Measurements from ENCODE around the gene G0S2.

G0S2 gene

DNA sequence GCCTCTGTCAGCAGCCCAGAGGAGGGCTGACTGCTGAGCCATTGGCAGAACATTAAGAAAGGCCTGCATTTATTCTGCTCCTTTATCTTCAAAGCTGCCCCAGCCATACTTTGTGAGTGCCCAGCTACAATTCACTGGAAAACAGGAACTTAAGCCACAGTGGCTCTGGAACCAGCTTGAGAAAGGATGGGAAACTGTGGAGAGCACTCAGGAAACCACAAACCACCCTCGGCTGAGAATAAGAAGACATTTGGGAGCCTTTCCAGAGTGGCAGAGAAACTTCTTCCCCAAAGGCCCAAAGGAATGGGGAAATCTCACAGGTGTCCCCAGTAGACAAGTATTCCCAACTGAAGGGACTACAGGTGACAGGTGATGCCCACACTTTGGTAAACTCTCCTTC is 24.8 kb upstream of the G0S2 start:
- TF ChIP-seq, protein P1, sequence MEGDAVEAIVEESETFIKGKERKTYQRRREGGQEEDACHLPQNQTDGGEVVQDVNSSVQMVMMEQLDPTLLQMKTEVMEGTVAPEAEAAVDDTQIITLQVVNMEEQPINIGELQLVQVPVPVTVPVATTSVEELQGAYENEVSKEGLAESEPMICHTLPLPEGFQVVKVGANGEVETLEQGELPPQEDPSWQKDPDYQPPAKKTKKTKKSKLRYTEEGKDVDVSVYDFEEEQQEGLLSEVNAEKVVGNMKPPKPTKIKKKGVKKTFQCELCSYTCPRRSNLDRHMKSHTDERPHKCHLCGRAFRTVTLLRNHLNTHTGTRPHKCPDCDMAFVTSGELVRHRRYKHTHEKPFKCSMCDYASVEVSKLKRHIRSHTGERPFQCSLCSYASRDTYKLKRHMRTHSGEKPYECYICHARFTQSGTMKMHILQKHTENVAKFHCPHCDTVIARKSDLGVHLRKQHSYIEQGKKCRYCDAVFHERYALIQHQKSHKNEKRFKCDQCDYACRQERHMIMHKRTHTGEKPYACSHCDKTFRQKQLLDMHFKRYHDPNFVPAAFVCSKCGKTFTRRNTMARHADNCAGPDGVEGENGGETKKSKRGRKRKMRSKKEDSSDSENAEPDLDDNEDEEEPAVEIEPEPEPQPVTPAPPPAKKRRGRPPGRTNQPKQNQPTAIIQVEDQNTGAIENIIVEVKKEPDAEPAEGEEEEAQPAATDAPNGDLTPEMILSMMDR (conservative IDR thresholded peaks at IDR 0.05) = no peak
- H3K27ac ChIP-seq = no peak overlapping the region

DNA sequence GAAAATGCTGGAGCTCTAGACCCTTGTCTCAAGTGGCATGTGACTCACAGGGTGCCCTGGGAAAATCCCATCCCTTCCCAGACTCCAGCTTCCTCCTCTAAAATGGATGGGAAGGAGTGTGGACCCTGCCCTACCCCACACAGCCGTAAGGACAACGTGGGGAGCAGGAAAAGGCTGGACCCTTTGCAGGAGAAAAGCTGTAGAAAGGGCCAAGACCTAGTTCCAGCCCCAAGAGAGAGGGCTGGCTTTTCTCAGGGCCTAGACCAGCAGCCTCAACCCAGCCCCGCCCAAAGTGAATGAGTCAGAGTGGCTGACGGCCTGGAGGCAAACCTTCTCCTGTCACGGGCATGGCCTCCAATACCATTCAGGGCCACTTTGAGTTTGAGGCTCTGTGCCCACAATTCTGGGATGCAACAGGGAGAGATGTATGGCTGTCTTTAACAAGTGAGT is 24.0 kb upstream of the G0S2 start:
- TF ChIP-seq, protein P1 (conservative IDR thresholded peaks at IDR 0.05) = no peak
- H3K27ac ChIP-seq = no peak overlapping the region

DNA sequence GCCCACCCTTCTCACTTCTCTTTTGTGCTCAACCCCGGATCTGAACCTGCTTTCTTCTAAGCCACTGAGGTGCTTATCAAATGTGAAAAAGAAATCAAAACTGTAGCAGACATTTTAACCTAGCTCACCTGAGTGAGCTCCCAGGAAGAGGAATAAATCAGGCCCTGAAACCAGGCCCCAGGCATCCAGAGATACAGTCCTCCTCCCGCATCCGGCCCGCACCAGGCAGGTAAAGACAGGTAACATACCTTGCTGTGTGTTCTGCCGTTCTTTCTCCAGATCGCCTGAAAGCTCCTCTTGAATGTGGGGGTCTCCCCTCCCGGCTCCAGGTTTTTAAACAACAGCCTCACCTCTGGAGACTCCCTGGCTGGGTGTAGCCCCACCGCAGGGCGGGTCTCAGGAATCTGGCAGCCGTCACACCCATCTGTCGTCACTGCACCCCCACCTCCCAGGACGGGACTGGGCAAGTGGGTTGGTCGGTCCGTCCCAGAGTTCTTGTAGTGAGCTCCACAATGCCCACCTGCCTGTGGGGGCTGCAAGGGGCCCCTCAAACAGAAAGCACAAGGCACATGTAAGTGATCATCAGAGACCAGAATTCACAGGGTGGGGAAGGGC is 23.0 kb upstream of the G0S2 start, which contains the start of gene LAMB3:
Gene LAMB3, minus strand, starts transcription at position 305 of the 615 bp plus-strand sequence. CDS start 1,481 bp downstream, outside the sequence.
- peak within 1 kb of the TSS; percentile 69 for H3K27ac ChIP-seq

DNA sequence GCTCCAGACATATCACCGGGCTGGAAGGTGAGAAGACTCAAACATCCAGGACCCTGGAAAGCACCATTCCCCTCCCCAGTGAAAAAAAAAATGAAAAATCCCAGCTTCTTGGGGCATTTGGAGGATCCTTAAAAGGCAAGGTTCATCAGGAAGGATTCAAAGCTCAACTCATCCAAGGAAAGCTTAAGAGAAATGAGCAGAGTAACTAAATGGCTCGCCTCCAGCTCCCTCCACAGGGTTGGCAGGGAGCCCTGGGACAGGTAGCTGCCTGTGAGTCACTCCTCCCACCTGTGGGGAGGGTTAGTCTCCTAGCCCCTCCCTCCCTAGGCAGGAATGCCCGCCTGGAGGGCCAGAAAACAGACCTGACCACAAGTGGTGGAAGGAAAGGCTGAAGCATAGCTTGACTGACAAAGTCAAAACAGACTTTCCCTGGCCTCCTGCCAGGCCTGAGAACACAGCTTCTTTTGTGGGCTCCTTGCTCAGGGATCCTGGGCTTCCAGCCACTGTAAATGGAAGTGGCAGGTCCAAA is 22.3 kb upstream of the G0S2 start:
- TF ChIP-seq, protein P1 (conservative IDR thresholded peaks at IDR 0.05) = no peak
- peak overlapping the region; percentile 69 for H3K27ac ChIP-seq

More for the DNA sequence above, 23.0 kb upstream of the G0S2 start, which contains the start of gene LAMB3:
- TF ChIP-seq, protein P1 (conservative IDR thresholded peaks at IDR 0.05) = no peak

DNA sequence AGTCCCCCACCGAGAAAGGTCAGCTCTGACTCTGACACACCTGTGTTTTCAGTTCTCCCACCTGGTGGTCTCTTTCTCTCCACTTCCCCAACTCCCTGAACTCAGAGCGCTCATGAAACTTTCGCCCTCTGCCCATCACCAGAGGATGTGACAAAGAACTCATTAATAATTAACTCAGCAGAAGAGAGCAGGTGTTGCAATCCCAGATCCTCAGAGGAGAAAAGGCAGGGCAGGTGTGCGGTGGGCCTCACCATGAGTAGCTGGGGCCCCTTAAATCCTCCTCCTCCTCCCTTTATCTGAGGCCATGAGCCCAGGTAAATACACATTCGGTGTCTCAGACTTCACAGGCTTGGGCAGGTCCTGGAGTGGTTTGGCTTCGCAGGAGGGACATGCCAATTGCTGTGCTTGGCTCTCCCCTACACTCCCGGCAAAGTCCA is 21.3 kb upstream of the G0S2 start:
- TF ChIP-seq, protein P1 (conservative IDR thresholded peaks at IDR 0.05) = no peak
- H3K27ac ChIP-seq = peak overlapping the region; percentile 69

DNA sequence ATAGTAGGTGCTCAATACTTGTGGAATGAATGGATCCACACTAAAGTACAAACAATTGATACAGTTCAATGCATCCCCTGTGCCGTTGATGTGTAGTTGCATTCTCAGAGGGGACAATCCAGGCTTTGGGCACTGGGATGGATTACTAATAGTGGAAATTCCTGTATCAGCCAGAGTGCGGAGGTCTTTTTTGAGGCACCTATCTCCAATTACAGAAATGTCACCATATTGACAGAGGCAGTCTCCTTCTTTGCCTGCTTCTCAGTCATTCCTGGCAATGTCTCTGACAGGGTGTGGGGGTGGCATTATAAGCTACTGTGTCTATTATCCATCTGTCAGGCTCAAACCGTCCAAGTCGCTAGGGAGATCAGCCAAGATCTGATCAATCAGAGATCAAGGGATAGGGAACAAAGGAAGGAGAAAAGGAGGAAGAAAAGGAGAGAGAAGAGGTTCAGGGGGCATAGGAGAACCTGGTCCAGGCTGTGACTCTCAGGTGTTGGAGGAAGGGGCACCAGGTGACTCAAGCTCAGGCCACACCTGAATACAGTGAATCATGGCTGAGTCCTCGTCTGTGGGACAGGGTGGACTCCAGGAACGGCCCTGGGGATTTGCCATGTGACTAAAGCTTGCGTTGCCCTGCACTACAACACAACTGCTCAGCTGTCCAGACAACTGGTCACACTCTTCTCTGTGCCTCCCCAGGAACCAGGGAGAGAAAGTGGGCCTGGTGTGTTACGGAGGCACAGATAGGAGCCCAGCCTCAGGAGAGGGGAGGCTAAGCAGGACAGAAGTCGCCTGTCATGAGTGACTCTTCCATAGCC is 19.6 kb upstream of the G0S2 start:
- TF ChIP-seq, protein P1 (conservative IDR thresholded peaks at IDR 0.05) = no peak

More for the DNA sequence above, 19.6 kb upstream of the G0S2 start:
- H3K27ac ChIP-seq = no peak overlapping the region
